AG04449 (cell line): ENCODE results near the gene CTNNAL1.
"Not testable (repeated sequence)": the region's sequence is repeated elsewhere in the genome, so short reads cannot be mapped to it uniquely, and the experiment has no call there.

Source experiments
- CTCF ChIA-PET: fragments of 350-600 bp; formaldehyde crosslinking; extraction: SDS; loops from one replicate; lab custom pipeline; 2021; ENCODE audit warnings: antibody characterized with exemption; lab: Yijun Ruan, JAX
- POLR2A ChIA-PET: fragments of 400-600, 350-600 bp; formaldehyde crosslinking; extraction: SDS; loops from one replicate; lab custom pipeline; 2020; ENCODE audit warnings: antibody characterized with exemption, inconsistent platforms; lab: Yijun Ruan, JAX
- DNase-seq: peaks from one replicate; pipeline ENCODE4 v3.0.0-alpha.2; 2010; ENCODE audit warnings: low read depth, low spot score
- H3K4me3 ChIP-seq: 2 replicates; pipeline ENCODE4 v1.5.1; 2011; ENCODE audit warnings: low read depth, mild to moderate bottlenecking, control low read depth, low read length
- TF ChIP-seq, protein P1 (sequence below): IDR thresholded peaks from one replicate; pipeline ENCODE4 v1.5.1; 2011; ENCODE audit warnings: mild to moderate bottlenecking, moderate library complexity, low read length, control low read depth, inconsistent platforms; ENCODE audit not compliant: insufficient read depth; ENCODE audit errors: missing control alignments

Gene CTNNAL1

DNA sequence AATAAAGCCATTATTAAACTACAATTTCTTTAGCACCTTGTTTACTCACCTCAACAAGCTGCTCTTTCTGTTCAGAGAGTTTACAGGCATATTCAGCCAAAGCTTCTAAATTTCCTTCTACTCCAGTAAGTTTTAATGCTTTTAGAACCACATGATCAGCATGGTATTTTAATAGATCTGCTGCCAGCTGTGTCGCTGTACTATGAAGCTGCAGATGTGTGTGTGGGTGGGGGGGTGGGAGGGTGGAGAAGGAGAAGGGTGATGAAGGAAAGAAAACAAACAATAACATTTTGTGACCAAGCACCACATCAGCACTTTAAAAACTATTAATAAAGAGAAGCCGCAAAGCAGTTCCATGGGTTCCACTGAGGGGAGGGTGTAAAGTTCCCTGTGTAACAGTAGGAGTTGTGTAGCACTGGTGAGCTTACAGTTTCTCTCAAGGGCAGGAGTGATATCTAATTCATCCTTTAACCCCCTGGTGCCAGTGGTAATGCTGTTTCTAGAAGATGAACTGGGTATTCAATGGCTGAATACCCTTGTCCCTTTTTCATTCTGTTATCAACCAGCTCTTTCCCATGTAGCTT is 40.6 kb downstream of the CTNNAL1 start:
- CTCF ChIA-PET: interaction anchor here (2.5 kb wide), 1 partner anchor 19 kb away, joined by 11 read pairs; no protein-coding TSS in a partner anchor
- no peak overlapping the region for H3K4me3 ChIP-seq
- no peak for DNase-seq
- TF ChIP-seq, protein P1, sequence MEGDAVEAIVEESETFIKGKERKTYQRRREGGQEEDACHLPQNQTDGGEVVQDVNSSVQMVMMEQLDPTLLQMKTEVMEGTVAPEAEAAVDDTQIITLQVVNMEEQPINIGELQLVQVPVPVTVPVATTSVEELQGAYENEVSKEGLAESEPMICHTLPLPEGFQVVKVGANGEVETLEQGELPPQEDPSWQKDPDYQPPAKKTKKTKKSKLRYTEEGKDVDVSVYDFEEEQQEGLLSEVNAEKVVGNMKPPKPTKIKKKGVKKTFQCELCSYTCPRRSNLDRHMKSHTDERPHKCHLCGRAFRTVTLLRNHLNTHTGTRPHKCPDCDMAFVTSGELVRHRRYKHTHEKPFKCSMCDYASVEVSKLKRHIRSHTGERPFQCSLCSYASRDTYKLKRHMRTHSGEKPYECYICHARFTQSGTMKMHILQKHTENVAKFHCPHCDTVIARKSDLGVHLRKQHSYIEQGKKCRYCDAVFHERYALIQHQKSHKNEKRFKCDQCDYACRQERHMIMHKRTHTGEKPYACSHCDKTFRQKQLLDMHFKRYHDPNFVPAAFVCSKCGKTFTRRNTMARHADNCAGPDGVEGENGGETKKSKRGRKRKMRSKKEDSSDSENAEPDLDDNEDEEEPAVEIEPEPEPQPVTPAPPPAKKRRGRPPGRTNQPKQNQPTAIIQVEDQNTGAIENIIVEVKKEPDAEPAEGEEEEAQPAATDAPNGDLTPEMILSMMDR: no peak
- POLR2A ChIA-PET: no interaction called here

DNA sequence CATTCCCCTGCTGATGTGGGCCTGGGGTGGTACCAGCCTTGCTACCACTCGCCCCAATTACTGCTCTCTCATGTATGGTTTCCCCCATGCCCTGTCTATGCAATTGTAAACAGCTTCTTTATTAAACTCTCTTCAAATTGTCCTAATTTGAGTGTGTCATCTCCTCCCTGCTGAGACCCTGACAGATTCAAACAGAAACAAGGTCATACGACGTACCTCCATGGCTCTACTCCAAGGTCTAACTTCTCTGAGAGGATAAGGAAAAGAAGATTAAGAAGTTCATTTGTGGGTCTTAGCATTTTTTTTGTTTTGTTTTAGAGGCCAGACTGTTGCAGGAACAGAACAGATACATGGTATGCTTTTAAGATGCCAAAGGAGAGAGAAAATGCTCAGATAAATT is 41.1 kb downstream of the CTNNAL1 start:
- POLR2A ChIA-PET: no interaction called here
- DNase-seq: no peak
- CTCF ChIA-PET: interaction anchor here (2.5 kb wide), 1 partner anchor 18 kb away, joined by 11 read pairs; no protein-coding TSS in a partner anchor
- TF ChIP-seq, protein P1: no peak
- no peak overlapping the region for H3K4me3 ChIP-seq

DNA sequence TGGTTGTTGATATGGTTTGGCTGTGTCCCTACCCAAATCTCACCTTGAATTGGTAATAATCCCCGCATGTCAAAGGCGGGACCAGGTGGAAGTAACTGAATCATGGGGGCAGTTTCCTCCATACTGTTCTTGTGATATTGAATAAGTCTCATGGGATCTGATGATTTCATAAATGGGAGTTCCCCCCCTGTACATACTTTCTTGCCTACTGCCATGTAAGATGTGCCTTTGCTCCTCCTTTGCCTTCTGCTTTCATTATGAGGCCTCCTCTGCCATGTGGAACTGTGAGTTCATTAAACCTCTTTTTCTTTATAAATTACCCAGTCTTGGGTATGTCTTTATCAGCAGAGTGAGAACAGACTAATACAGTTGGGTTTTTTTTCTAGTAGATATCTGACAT is 41.9 kb downstream of the CTNNAL1 start:
- DNase-seq, POLR2A ChIA-PET, H3K4me3 ChIP-seq: not testable (repeated sequence)
- CTCF ChIA-PET: interaction anchor here (0.7 to 2.5 kb wide), 2 partner anchors 18 to 498 kb away, joined by 3 to 11 read pairs; no protein-coding TSS in a partner anchor

DNA sequence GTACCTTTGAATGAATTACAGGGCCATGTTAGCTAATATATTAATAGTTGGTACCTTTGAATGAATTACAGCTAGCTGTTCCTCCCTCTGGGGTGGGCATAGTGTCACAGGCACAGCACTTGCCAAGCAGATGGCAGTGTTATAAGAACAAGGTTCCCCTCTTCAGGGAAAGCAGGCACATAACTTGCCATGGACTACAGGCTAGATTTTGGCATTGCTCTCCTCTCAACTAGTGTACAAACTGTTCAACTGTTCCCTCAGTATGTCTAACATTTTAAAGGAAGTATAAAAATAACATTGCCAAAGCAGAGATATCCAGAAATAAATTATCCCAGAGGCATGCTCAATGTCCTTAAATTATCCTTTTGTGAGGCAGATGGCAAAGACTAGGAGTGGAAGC is 45.4 kb downstream of the CTNNAL1 start:
- DNase-seq: no peak
- CTCF ChIA-PET: interaction anchor here (1.1 to 2.0 kb wide), 4 partner anchors 12 to 17 kb away, joined by 3 to 11 read pairs (median 6); no protein-coding TSS in a partner anchor
- no peak overlapping the region for H3K4me3 ChIP-seq
- TF ChIP-seq, protein P1: no peak
- POLR2A ChIA-PET: no interaction called here

DNA sequence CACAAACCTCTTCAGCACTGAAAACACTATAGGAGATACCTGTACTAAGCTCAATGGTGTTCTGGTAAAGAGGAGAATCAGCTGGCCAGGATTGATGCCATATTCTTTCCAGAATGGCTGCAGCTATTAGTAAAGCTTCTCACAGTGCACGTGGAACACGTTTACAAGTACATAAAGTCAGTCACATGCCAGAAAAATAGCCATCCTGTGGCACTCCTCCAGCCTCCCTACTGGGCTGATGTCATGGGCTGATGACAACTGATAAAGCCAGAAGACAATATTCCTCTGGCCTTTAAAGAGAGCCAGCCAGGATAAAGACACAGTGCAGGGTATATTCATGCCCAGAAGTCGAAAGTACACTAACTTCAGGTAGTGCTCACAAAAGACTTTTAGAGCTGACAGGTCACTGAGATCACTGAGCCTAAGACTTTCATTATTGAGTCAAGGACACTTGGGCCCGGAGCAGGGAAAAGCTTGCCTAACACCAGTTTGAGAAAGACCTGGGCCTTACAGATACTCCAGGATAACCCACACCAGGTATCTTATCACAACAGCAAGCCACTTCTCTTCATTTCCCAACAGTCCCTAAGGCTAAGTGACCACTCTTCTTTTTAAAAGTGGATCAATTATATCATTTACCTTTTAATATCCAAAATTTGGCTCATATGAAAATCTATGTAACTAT is 49.7 kb downstream of the CTNNAL1 start:
- DNase-seq: no peak
- TF ChIP-seq, protein P1: no peak
- CTCF ChIA-PET: interaction anchor here (5.6 kb wide), 1 partner anchor 12 kb away, joined by 56 read pairs; no protein-coding TSS in a partner anchor
- H3K4me3 ChIP-seq: no peak overlapping the region
- POLR2A ChIA-PET: no interaction called here

DNA sequence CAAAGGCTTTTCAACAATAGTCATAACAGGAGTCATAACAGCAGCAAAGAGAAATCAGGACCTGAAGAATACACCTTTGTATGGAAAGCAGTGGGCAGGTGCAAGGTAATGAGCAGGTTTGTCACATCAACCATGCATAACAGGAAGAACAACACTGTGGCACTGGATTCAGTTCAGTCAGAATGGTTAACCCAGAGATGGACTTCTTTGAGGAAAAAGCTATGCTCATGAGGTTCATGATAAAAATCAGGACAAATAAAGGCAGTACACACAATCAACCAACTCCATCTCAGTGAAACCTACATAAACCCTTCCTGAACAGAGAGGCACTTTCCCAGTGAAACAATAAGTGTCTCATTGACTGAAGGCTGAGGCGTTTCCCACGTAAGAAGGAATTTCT is 52.1 kb downstream of the CTNNAL1 start:
- no peak overlapping the region for H3K4me3 ChIP-seq
- no peak for DNase-seq
- POLR2A ChIA-PET: no interaction called here
- CTCF ChIA-PET: interaction anchor here (5.6 kb wide), 1 partner anchor 9 kb away, joined by 56 read pairs; no protein-coding TSS in a partner anchor
- TF ChIP-seq, protein P1: no peak
